H9 (cell line): ENCODE results near the gene ZNF837. TPM values are rescaled to one million over a fixed set of nuclear protein-coding genes. Genes with fewer than 3 reads are reported as not detected.

Experiments
- DNase-seq: peaks from one replicate; pipeline ENCODE4 v3.0.0-alpha.2; 2017
- H2AFZ ChIP-seq: one replicate; pipeline ENCODE4 v1.6.1; 2013; ENCODE audit warnings: mild to moderate bottlenecking, low read length, control low read depth, moderate library complexity
- H2AK5ac ChIP-seq: 2 replicates; pipeline ENCODE4 v1.6.1; 2013; ENCODE audit warnings: low read length, control low read depth, mixed read lengths; ENCODE audit not compliant: insufficient read length
- H2BK120ac ChIP-seq: one replicate; pipeline ENCODE4 v1.6.1; 2013; ENCODE audit warnings: low read depth, mild to moderate bottlenecking, low read length, control low read depth, inconsistent platforms; ENCODE audit not compliant: poor library complexity, severe bottlenecking
- H2BK12ac ChIP-seq: 2 replicates; pipeline ENCODE4 v1.6.1; 2013; ENCODE audit warnings: low read length, control low read depth, mixed read lengths, low read depth; ENCODE audit not compliant: insufficient read length
- H2BK15ac ChIP-seq: 2 replicates; pipeline ENCODE4 v1.6.1; 2013; ENCODE audit warnings: low read depth, low read length, control low read depth
- H2BK20ac ChIP-seq: one replicate; pipeline ENCODE4 v1.6.1; 2013; ENCODE audit warnings: low read depth, mild to moderate bottlenecking, low read length, control low read depth, inconsistent platforms; ENCODE audit not compliant: poor library complexity, severe bottlenecking
- H2BK5ac ChIP-seq: 2 replicates; pipeline ENCODE4 v1.6.1; 2013; ENCODE audit warnings: low read length, control low read depth, mixed read lengths; ENCODE audit not compliant: insufficient read length
- H3K14ac ChIP-seq: 2 replicates; pipeline ENCODE4 v1.6.1; 2013; ENCODE audit warnings: low read length, control low read depth; ENCODE audit not compliant: insufficient read depth
- H3K18ac ChIP-seq: 2 replicates; pipeline ENCODE4 v1.6.1; 2013; ENCODE audit warnings: low read depth, mild to moderate bottlenecking, mixed read lengths, low read length, control low read depth; ENCODE audit not compliant: insufficient read length
- H3K23ac ChIP-seq: 2 replicates; pipeline ENCODE4 v1.6.1; 2013; ENCODE audit warnings: low read length, control low read depth, mixed read lengths, low read depth; ENCODE audit not compliant: insufficient read length
- H3K23me2 ChIP-seq: 2 replicates; pipeline ENCODE4 v1.6.1; 2013; ENCODE audit warnings: low read depth, mild to moderate bottlenecking, mixed read lengths, low read length, control low read depth; ENCODE audit not compliant: insufficient read length, poor library complexity, severe bottlenecking
- H3K27ac ChIP-seq: 2 replicates; pipeline ENCODE4 v1.5.1; 2013; ENCODE audit warnings: low read length, control low read depth, mixed read lengths, low read depth; ENCODE audit not compliant: insufficient read length
- H3K27me3 ChIP-seq: 2 replicates; pipeline ENCODE4 v1.6.1; 2013; ENCODE audit warnings: low read length, control low read depth, inconsistent platforms; ENCODE audit not compliant: insufficient read depth
- H3K4ac ChIP-seq: 2 replicates; pipeline ENCODE4 v1.6.1; 2013; ENCODE audit warnings: low read depth, mild to moderate bottlenecking, control low read depth, inconsistent platforms, low read length, moderate library complexity
- H3K4me1 ChIP-seq: 2 replicates; pipeline ENCODE4 v1.6.1; 2013; ENCODE audit warnings: low read length, control low read depth, inconsistent platforms; ENCODE audit not compliant: insufficient read depth
- H3K4me2 ChIP-seq: 2 replicates; pipeline ENCODE4 v1.6.1; 2013; ENCODE audit warnings: low read length, control low read depth, mixed read lengths; ENCODE audit not compliant: insufficient read length, insufficient read depth
- H3K56ac ChIP-seq: 2 replicates; pipeline ENCODE4 v1.6.1; 2013; ENCODE audit warnings: low read depth, mild to moderate bottlenecking, mixed read lengths, low read length, control low read depth; ENCODE audit not compliant: insufficient read length
- H3K79me1 ChIP-seq: 2 replicates; pipeline ENCODE4 v1.6.1; 2013; ENCODE audit warnings: low read depth, mild to moderate bottlenecking, moderate library complexity, low read length, control low read depth, inconsistent platforms; ENCODE audit not compliant: insufficient read depth, poor library complexity, severe bottlenecking
- H3K79me2 ChIP-seq: 2 replicates; pipeline ENCODE4 v1.6.1; 2013; ENCODE audit warnings: low read length, control low read depth, inconsistent platforms; ENCODE audit not compliant: insufficient read depth
- H3K9ac ChIP-seq: 2 replicates; pipeline ENCODE4 v1.6.1; 2013; ENCODE audit warnings: low read length, control low read depth, mixed read lengths; ENCODE audit not compliant: insufficient read length; ENCODE audit errors: extremely low read depth
- H3K9me3 ChIP-seq: one replicate; pipeline ENCODE4 v1.6.1; 2013; ENCODE audit warnings: low read depth, low read length, inconsistent platforms; ENCODE audit not compliant: control insufficient read depth
- H3T11ph ChIP-seq: one replicate; pipeline ENCODE4 v1.6.1; 2013; ENCODE audit warnings: mild to moderate bottlenecking, low read length, control low read depth, inconsistent platforms
- H4K20me1 ChIP-seq: one replicate; pipeline ENCODE4 v1.6.1; 2013; ENCODE audit not compliant: control insufficient read depth, insufficient read length, insufficient read depth
- H4K5ac ChIP-seq: 2 replicates; pipeline ENCODE4 v1.6.1; 2013; ENCODE audit warnings: low read depth, mild to moderate bottlenecking, mixed read lengths, low read length, control low read depth; ENCODE audit not compliant: insufficient read length
- H4K8ac ChIP-seq: replicated peaks from 2 replicates; pipeline ENCODE4 v1.6.1; 2013; ENCODE audit warnings: low read length, control low read depth, mixed read lengths, low read depth; ENCODE audit not compliant: insufficient read length
- H4K91ac ChIP-seq: 2 replicates; pipeline ENCODE4 v1.6.1; 2013; ENCODE audit warnings: low read depth, mild to moderate bottlenecking, moderate library complexity, mixed read lengths, low read length, control low read depth; ENCODE audit not compliant: insufficient read length
- H3K27ac Mint-ChIP-seq, 3 experiments: 2 replicates in 2 of 3; 3 replicates in 1 of 3; pipeline ENCODE4 v1.8.0; 2020 to 2021; ENCODE audit warnings: mixed read lengths in 3 of 3, mild to moderate bottlenecking in 1 of 3, moderate library complexity in 1 of 3
- H3K27me3 Mint-ChIP-seq: 2 replicates; pipeline ENCODE4 v1.8.0; 2021; ENCODE audit warnings: low read depth, mild to moderate bottlenecking, moderate library complexity, mixed read lengths
- H3K36me3 Mint-ChIP-seq, 3 experiments: 2 replicates in 2 of 3; 3 replicates in 1 of 3; pipeline ENCODE4 v1.8.0; 2020 to 2021; ENCODE audit warnings: low read depth in 3 of 3, mixed read lengths in 3 of 3; ENCODE audit not compliant: insufficient read depth in 1 of 3
- H3K4me1 Mint-ChIP-seq, 2 experiments: 2 replicates each; pipeline ENCODE4 v1.8.0; 2020; ENCODE audit warnings: mixed read lengths in 2 of 2
- H3K4me3 Mint-ChIP-seq, 2 experiments: 2 replicates in 1 of 2; 3 replicates in 1 of 2; pipeline ENCODE4 v1.8.0; 2020 to 2021; ENCODE audit warnings: mild to moderate bottlenecking in 2 of 2, mixed read lengths in 2 of 2, moderate library complexity in 1 of 2
- H3K9me3 Mint-ChIP-seq, 2 experiments: 2 replicates in 1 of 2; 3 replicates in 1 of 2; pipeline ENCODE4 v1.8.0; 2020; ENCODE audit warnings: mild to moderate bottlenecking in 2 of 2, mixed read lengths in 2 of 2, moderate library complexity in 1 of 2
- CTCF ChIP-seq: fragments of 200-600 bp; sonication (generic); conservative IDR thresholded peaks from 3 replicates; pipeline ENCODE4 v1.8.0; 2021; ENCODE audit warnings: antibody characterized with exemption, mild to moderate bottlenecking
- WGBS: extraction: QIAGEN DNeasy Blood & Tissue Kit; methylation state at CpG from one replicate; pipeline ENCODE4 v1.1.7; 2013; ENCODE audit warnings: missing lambda C conversion rate, low lambda C conversion rate, mixed read lengths; ENCODE audit not compliant: insufficient read length; ENCODE audit errors: extremely low coverage; 5-methylcytosine and 5-hydroxymethylcytosine counted together
- total RNA-seq: library from RNA; stranded (reverse); gene quantifications from 2 replicates; pipeline ENCODE4 v1.2.1, GENCODE V29; 2021

Gene ZNF837
- total RNA-seq, 1 experiment from 2014 or later: 3.4 TPM

GRCh38 chr19:58336216-58336615 is 44.6 kb downstream of the ZNF837 start:
- H3K4me3 Mint-ChIP-seq: no peak overlapping the region
- no peak overlapping the region for H3K4me2 ChIP-seq
- H2BK15ac ChIP-seq: no peak overlapping the region
- H3K14ac ChIP-seq: no peak overlapping the region
- no peak overlapping the region for H3K4ac ChIP-seq
- no CpG with 5 or more reads among the region's 1 CpG for WGBS
- peaks cover 14 to 34% (median 24%) of the 10 kb centered on the region in 3 experiments; a peak in 6 of 7 replicates for H3K36me3 Mint-ChIP-seq
- no peaks in the 10 kb centered on the region for H3K4me1 ChIP-seq
- no peaks in the 10 kb centered on the region for H3K23me2 ChIP-seq
- no peak overlapping the region for H2BK120ac ChIP-seq
- no peak overlapping the region for H2BK5ac ChIP-seq
- no peak overlapping the region; a peak in 1 of 7 replicates for H3K27ac Mint-ChIP-seq
- no peak overlapping the region for H2BK12ac ChIP-seq
- H3K27me3 ChIP-seq: no peaks in the 10 kb centered on the region
- H3K9ac ChIP-seq: no peak overlapping the region
- no peaks in the 10 kb centered on the region for H3K4me1 Mint-ChIP-seq
- no peak overlapping the region for H4K5ac ChIP-seq
- H3T11ph ChIP-seq: no peak overlapping the region
- no peak overlapping the region for H3K56ac ChIP-seq
- no peak overlapping the region for H3K27ac ChIP-seq
- no peak overlapping the region for H3K23ac ChIP-seq
- H3K27me3 Mint-ChIP-seq: no peaks in the 10 kb centered on the region
- H4K91ac ChIP-seq: no peak overlapping the region
- H2AFZ ChIP-seq: no peak overlapping the region
- H3K18ac ChIP-seq: no peak overlapping the region
- H4K8ac ChIP-seq: no peak overlapping the region
- no peak for DNase-seq
- no peak for TF ChIP-seq CTCF
- no peaks in the 10 kb centered on the region for H3K79me1 ChIP-seq
- no peaks in the 10 kb centered on the region for H4K20me1 ChIP-seq
- no peaks in the 10 kb centered on the region for H3K79me2 ChIP-seq
- H3K9me3 ChIP-seq: no peaks in the 10 kb centered on the region
- no peak overlapping the region for H2BK20ac ChIP-seq
- no peaks in the 10 kb centered on the region; a peak in 1 of 5 replicates for H3K9me3 Mint-ChIP-seq
- no peak overlapping the region for H2AK5ac ChIP-seq
